Thyroid gland (tissue), 4 donors: ENCODE data around the gene ZMYM1. TPM values are rescaled to one million over a fixed set of nuclear protein-coding genes. Genes with fewer than 3 reads are reported as not detected.

ENCODE experiments used
- DNase-seq, 2 donors: peaks; one replicate each; pipeline ENCODE4 v3.0.0-alpha.2; 2019
- H3K27ac ChIP-seq, 3 donors: fragments of 200-600 bp; sonication (generic); 1 replicate in 2 of 3; 2 replicates in 1 of 3; pipeline ENCODE4 v1.5.1; 2016 to 2019; ENCODE audit warnings: mild to moderate bottlenecking in 1 of 3, moderate library complexity in 1 of 3
- H3K27me3 ChIP-seq: fragments of 200-600 bp; sonication (generic); one replicate; pipeline ENCODE4 v1.5.1; 2019
- H3K36me3 ChIP-seq, 2 donors: fragments of 200-600 bp; sonication (generic); one replicate each; pipeline ENCODE4 v1.5.1; 2016 to 2019
- H3K4me1 ChIP-seq, 2 donors: fragments of 200-600 bp; sonication (generic); one replicate each; pipeline ENCODE4 v1.5.1; 2017 to 2019
- H3K4me3 ChIP-seq, 3 donors: fragments of 200-600 bp; sonication (generic); replicated peaks in 1 of 3; 1 replicate in 2 of 3; 2 replicates in 1 of 3; pipeline ENCODE4 v1.5.1; 2016; ENCODE audit warnings: mild to moderate bottlenecking in 1 of 3
- H3K9me3 ChIP-seq: fragments of 200-600 bp; sonication (generic); one replicate; pipeline ENCODE4 v1.5.1; 2017
- POLR2A ChIP-seq, 2 donors: fragments of 450-650 bp; IDR thresholded peaks; one replicate each; pipeline ENCODE4 v1.6.1; 2017; ENCODE audit warnings: antibody characterized with exemption in 2 of 2, mild to moderate bottlenecking in 2 of 2, moderate library complexity in 1 of 2
- WGBS, 2 donors: methylation state at CpG; one replicate each; pipeline ENCODE4 v1.1.5; 2017; 5-methylcytosine and 5-hydroxymethylcytosine counted together
- intact Hi-C: fragments of 100-400 bp; cut with DNase I; formaldehyde crosslinking; loops from one replicate; pipeline ENCODE4 v1.15.1; 2023
- total RNA-seq, 4 donors: library from RNA; depleted of rRNA; stranded (reverse); fragments of >200 nt; gene quantifications; one replicate each; pipeline ENCODE4 v1.2.3, GENCODE V29; 2016
- TF ChIP-seq, protein P1 (sequence below), 6 experiments: fragments of 200-600 bp in 3 of 6; fragments of 450-650 bp in 3 of 6; sonication (generic) in 3 of 6; IDR thresholded peaks; one replicate each; pipeline ENCODE4 v1.5.1; 2016 to 2019; ENCODE audit warnings: antibody characterized with exemption in 6 of 6, mild to moderate bottlenecking in 2 of 6, inconsistent platforms in 1 of 6, moderate library complexity in 1 of 6

The ZMYM1 gene
- total RNA-seq, 4 donors from 2014 or later: 16.9 to 21.0 (median 19.2) TPM

DNA sequence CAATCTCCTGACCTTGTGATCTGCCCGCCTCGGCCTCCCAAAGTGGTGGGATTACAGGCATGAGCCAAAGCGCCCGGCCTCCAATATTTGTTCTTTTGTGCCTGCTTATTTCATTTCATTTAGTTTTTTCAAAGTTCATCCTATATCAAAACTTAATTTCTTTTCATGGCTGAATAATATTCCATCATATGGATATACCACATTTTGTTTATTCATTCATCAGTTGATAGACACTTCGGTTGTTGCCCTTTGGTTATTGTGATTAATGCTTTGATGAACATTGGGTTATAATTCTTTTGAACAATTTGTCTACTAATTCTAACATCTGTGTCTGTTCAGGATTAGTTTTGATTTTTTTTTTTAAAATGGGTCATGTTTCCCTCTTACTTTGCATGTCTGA is 72.0 kb downstream of the ZMYM1 start:
- Histone ChIP-seq H3K27ac (no peak overlapping the region), H3K4me3 (no peak overlapping the region), H3K4me1 (no peaks in the 10 kb centered on the region), H3K27me3 (no peaks in the 10 kb centered on the region), H3K9me3 (no peaks in the 10 kb centered on the region), H3K36me3 (no peaks in the 10 kb centered on the region)
- 98% methylated on average over 5 of the region's 5 CpGs for WGBS, 2 donors
- intact Hi-C loops: loop anchor here (5.0 kb wide), 1 partner anchor 336 kb away; no protein-coding TSS in a partner anchor
- DNase-seq: no peak
- TF ChIP-seq POLR2A (IDR thresholded peaks at IDR 0.05): no peak
- TF ChIP-seq, protein P1, sequence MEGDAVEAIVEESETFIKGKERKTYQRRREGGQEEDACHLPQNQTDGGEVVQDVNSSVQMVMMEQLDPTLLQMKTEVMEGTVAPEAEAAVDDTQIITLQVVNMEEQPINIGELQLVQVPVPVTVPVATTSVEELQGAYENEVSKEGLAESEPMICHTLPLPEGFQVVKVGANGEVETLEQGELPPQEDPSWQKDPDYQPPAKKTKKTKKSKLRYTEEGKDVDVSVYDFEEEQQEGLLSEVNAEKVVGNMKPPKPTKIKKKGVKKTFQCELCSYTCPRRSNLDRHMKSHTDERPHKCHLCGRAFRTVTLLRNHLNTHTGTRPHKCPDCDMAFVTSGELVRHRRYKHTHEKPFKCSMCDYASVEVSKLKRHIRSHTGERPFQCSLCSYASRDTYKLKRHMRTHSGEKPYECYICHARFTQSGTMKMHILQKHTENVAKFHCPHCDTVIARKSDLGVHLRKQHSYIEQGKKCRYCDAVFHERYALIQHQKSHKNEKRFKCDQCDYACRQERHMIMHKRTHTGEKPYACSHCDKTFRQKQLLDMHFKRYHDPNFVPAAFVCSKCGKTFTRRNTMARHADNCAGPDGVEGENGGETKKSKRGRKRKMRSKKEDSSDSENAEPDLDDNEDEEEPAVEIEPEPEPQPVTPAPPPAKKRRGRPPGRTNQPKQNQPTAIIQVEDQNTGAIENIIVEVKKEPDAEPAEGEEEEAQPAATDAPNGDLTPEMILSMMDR (IDR thresholded peaks at IDR 0.05): no peak

GRCh38 chr1:35164893-35165292 is 85.7 kb downstream of the ZMYM1 start:
- H3K36me3 ChIP-seq: no peaks in the 10 kb centered on the region
- no peak for DNase-seq
- WGBS, 2 donors: 92 to 98% methylated on average over 3 of the region's 3 CpGs
- TF ChIP-seq, protein P1 (IDR thresholded peaks at IDR 0.05): no peak
- no peak for TF ChIP-seq POLR2A (IDR thresholded peaks at IDR 0.05)
- no peaks in the 10 kb centered on the region for H3K9me3 ChIP-seq
- intact Hi-C loops: no loop called here
- H3K27ac ChIP-seq: no peak overlapping the region
- no peaks in the 10 kb centered on the region for H3K27me3 ChIP-seq
- no peak overlapping the region for H3K4me3 ChIP-seq
- no peaks in the 10 kb centered on the region for H3K4me1 ChIP-seq

Other genes with a start within 250 kb of the ZMYM1 start
- gene SMIM12, start 219.6 kb upstream of the ZMYM1 start, total RNA-seq: 10 to 100 TPM; 26.5 to 32.8 (median 29.8) TPM
- gene DLGAP3, start 149.7 kb upstream of the ZMYM1 start, total RNA-seq: under 1 TPM in 2 of 4 donors, not detected in 2; 0.22 to 0.67 TPM
- 100 to 1,000 TPM in 1 of 4 donors, 10 to 100 TPM in 3; 50.1 to 123 (median 67.0) TPM for gene TMEM35B, start 94.0 kb upstream of the ZMYM1 start, total RNA-seq
- gene ZMYM6, start 47.4 kb upstream of the ZMYM1 start, total RNA-seq: 10 to 100 TPM; 26.0 to 33.0 (median 27.5) TPM
- 100 to 1,000 TPM; 178 to 299 (median 239) TPM for gene SFPQ, start 113.8 kb downstream of the ZMYM1 start, total RNA-seq
- gene ZMYM4, start 189.3 kb downstream of the ZMYM1 start, total RNA-seq: 10 to 100 TPM; 46.8 to 71.6 (median 56.0) TPM